HepG2 (cell line): ENCODE results near the gene CDK3. TPM values are rescaled to one million over a fixed set of nuclear protein-coding genes. Genes with fewer than 3 reads are reported as not detected.

Source experiments
- JDP2 ChIP-seq: sonication (generic); formaldehyde crosslinking; IDR thresholded peaks from 2 replicates; pipeline ENCODE4 v1.8.1; 2022; ENCODE audit warnings: missing genetic modification reagents, borderline replicate concordance
- MLLT10 ChIP-seq: sonication (generic); formaldehyde crosslinking; IDR thresholded peaks from 2 replicates; pipeline ENCODE4 v1.4.0; 2020; ENCODE audit warnings: missing genetic modification reagents
- PHF5A ChIP-seq: IDR thresholded peaks from one replicate; pipeline ENCODE4 v1.6.1; 2018; ENCODE audit warnings: low read depth, missing genetic modification reagents; ENCODE audit not compliant: unreplicated experiment
- SCMH1 ChIP-seq: sonication (generic); formaldehyde crosslinking; IDR thresholded peaks from 2 replicates; pipeline ENCODE4 v1.9.0; 2021; ENCODE audit warnings: missing genetic modification reagents, mild to moderate bottlenecking, borderline replicate concordance
- SETDB1 ChIP-seq: sonication (generic); formaldehyde crosslinking; IDR thresholded peaks from 2 replicates; pipeline ENCODE4 v1.5.1; 2020; ENCODE audit warnings: missing genetic modification reagents, mild to moderate bottlenecking, borderline replicate concordance
- TMF1 ChIP-seq: sonication (generic); formaldehyde crosslinking; IDR thresholded peaks from 2 replicates; pipeline ENCODE4 v1.8.1; 2022; ENCODE audit warnings: low read depth, missing genetic modification reagents
- ZFP62 ChIP-seq: sonication (generic); formaldehyde crosslinking; IDR thresholded peaks from 2 replicates; pipeline ENCODE4 v1.4.0; 2020; ENCODE audit warnings: missing genetic modification reagents
- ZNF143 ChIP-seq: sonication (generic); formaldehyde crosslinking; IDR thresholded peaks from 2 replicates; pipeline ENCODE4 v1.4.0; 2020; ENCODE audit warnings: missing genetic modification reagents
- ZNF350 ChIP-seq: sonication (generic); formaldehyde crosslinking; IDR thresholded peaks from 2 replicates; pipeline ENCODE4 v1.4.0; 2020; ENCODE audit warnings: mild to moderate bottlenecking, low read depth, missing genetic modification reagents, borderline replicate concordance
- ZNF589 ChIP-seq: sonication (generic); formaldehyde crosslinking; conservative IDR thresholded peaks from 2 replicates; pipeline ENCODE4 v1.8.0; 2022; ENCODE audit warnings: mild to moderate bottlenecking, moderate library complexity, missing genetic modification reagents
- ZNF616 ChIP-seq: sonication (generic); formaldehyde crosslinking; IDR thresholded peaks from 2 replicates; pipeline ENCODE4 v1.5.0; 2020; ENCODE audit warnings: low read depth, mild to moderate bottlenecking, missing genetic modification reagents
- ZNF775 ChIP-seq: sonication (generic); formaldehyde crosslinking; IDR thresholded peaks from 2 replicates; pipeline ENCODE4 v1.4.0; 2020; ENCODE audit warnings: missing genetic modification reagents, mild to moderate bottlenecking, moderate library complexity, borderline replicate concordance
- ZSCAN31 ChIP-seq: sonication (generic); formaldehyde crosslinking; IDR thresholded peaks from 2 replicates; pipeline ENCODE4 v1.5.0; 2020; ENCODE audit warnings: low read depth, mild to moderate bottlenecking, missing genetic modification reagents
- polyA plus RNA-seq, 8 experiments: library from polyadenylated mRNA; depleted of rRNA in 3 of 8; stranded (reverse) in 7 of 8; unstranded in 1 of 8; fragments of >200 nt; fragmentation: Illumina TruSeq in 4 of 8; extraction: Trizol in 4 of 8; gene quantifications; 2 replicates each; pipeline versions ENCODE4 v1.2.1 to v1.2.3, GENCODE V29; 2011 to 2016; ENCODE audit warnings: low read depth in 4 of 8, missing spikeins in 1 of 8, mixed read lengths in 1 of 8; ENCODE audit not compliant: insufficient read depth in 1 of 8
- total RNA-seq, 5 experiments: library from RNA; depleted of rRNA; stranded (reverse); fragments of >200 nt; fragmentation: Illumina TruSeq; extraction: Trizol; gene quantifications; 2 replicates each; pipeline ENCODE4 v1.2.3, GENCODE V29; 2016; ENCODE audit warnings: low read depth in 1 of 5
- TF ChIP-seq, protein P1 (sequence below): sonication (generic); formaldehyde crosslinking; IDR thresholded peaks from 2 replicates; pipeline ENCODE4 v1.4.0; 2020; ENCODE audit warnings: missing genetic modification reagents
- TF ChIP-seq, protein P2 (sequence below): sonication (generic); formaldehyde crosslinking; IDR thresholded peaks from 2 replicates; pipeline ENCODE4 v1.5.0; 2020; ENCODE audit warnings: mild to moderate bottlenecking, missing genetic modification reagents
- TF ChIP-seq, protein P3 (sequence below): sonication (generic); formaldehyde crosslinking; IDR thresholded peaks from 2 replicates; pipeline ENCODE4 v1.5.1; 2020; ENCODE audit warnings: mild to moderate bottlenecking, missing genetic modification reagents, moderate library complexity

CDK3 gene
- total and polyA plus RNA-seq, 2 of the 13 experiments (the other 11 are each of a cell fraction or from before 2014, with no cell fraction given): 5.8 to 11.4 TPM

DNA sequence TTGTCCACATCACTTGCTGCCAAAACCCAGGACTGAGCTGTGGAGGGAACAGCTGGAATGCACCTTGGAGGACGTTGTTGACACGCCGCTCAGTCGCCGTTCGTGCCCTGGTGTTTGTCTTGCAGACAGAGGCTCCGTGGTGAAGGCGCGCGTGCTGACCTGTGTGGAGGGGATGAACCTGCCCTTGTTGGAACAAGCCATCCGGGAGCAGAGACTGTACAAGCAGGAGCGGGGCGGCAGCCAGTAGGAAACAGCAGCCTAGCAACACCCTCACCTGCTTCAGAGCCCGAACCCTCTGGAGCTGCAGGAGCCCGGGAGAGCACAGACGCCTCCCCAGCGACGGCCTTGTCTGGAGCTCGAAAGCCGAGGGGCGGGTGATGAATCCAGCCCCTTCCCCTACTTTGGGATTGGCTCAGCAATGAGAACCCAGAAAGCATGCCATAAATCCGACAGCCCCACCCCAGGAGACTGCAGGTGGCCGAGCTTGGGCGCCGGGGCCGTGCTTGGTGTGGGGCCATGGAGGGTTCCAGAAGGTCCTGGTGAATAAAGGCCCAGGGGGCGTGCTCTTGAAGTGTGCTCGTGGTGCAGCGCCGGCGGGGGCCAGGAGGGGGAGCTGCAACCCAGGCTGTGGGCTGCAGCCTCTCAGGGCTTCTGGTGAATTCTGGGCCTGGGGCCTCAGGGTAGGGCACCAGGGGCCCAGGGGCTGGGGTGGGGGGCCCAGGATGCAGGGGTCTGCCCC lies 470 bp upstream of the CDK3 start (continued):
- TF ChIP-seq, protein P1, sequence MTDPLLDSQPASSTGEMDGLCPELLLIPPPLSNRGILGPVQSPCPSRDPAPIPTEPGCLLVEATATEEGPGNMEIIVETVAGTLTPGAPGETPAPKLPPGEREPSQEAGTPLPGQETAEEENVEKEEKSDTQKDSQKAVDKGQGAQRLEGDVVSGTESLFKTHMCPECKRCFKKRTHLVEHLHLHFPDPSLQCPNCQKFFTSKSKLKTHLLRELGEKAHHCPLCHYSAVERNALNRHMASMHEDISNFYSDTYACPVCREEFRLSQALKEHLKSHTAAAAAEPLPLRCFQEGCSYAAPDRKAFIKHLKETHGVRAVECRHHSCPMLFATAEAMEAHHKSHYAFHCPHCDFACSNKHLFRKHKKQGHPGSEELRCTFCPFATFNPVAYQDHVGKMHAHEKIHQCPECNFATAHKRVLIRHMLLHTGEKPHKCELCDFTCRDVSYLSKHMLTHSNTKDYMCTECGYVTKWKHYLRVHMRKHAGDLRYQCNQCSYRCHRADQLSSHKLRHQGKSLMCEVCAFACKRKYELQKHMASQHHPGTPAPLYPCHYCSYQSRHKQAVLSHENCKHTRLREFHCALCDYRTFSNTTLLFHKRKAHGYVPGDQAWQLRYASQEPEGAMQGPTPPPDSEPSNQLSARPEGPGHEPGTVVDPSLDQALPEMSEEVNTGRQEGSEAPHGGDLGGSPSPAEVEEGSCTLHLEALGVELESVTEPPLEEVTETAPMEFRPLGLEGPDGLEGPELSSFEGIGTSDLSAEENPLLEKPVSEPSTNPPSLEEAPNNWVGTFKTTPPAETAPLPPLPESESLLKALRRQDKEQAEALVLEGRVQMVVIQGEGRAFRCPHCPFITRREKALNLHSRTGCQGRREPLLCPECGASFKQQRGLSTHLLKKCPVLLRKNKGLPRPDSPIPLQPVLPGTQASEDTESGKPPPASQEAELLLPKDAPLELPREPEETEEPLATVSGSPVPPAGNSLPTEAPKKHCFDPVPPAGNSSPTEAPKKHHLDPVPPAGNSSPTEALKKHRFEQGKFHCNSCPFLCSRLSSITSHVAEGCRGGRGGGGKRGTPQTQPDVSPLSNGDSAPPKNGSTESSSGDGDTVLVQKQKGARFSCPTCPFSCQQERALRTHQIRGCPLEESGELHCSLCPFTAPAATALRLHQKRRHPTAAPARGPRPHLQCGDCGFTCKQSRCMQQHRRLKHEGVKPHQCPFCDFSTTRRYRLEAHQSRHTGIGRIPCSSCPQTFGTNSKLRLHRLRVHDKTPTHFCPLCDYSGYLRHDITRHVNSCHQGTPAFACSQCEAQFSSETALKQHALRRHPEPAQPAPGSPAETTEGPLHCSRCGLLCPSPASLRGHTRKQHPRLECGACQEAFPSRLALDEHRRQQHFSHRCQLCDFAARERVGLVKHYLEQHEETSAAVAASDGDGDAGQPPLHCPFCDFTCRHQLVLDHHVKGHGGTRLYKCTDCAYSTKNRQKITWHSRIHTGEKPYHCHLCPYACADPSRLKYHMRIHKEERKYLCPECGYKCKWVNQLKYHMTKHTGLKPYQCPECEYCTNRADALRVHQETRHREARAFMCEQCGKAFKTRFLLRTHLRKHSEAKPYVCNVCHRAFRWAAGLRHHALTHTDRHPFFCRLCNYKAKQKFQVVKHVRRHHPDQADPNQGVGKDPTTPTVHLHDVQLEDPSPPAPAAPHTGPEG (CRISPR knock-in tag): no peak
- TF ChIP-seq MLLT10 (no peak), ZNF589 (no peak), JDP2 (no peak), SCMH1 (CRISPR knock-in tag) (no peak), ZSCAN31 (CRISPR knock-in tag) (no peak), PHF5A (CRISPR knock-in tag) (peak; percentile 14), ZFP62 (no peak), ZNF143 (CRISPR knock-in tag) (peak; percentile 17; the same call in 1 of the 2 replicates), ZNF616 (no peak), ZNF350 (CRISPR knock-in tag) (peak; percentile 62), SETDB1 (CRISPR knock-in tag) (no peak), TMF1 (CRISPR knock-in tag) (no peak), ZNF775 (CRISPR knock-in tag) (no peak)
- TF ChIP-seq, protein P2, sequence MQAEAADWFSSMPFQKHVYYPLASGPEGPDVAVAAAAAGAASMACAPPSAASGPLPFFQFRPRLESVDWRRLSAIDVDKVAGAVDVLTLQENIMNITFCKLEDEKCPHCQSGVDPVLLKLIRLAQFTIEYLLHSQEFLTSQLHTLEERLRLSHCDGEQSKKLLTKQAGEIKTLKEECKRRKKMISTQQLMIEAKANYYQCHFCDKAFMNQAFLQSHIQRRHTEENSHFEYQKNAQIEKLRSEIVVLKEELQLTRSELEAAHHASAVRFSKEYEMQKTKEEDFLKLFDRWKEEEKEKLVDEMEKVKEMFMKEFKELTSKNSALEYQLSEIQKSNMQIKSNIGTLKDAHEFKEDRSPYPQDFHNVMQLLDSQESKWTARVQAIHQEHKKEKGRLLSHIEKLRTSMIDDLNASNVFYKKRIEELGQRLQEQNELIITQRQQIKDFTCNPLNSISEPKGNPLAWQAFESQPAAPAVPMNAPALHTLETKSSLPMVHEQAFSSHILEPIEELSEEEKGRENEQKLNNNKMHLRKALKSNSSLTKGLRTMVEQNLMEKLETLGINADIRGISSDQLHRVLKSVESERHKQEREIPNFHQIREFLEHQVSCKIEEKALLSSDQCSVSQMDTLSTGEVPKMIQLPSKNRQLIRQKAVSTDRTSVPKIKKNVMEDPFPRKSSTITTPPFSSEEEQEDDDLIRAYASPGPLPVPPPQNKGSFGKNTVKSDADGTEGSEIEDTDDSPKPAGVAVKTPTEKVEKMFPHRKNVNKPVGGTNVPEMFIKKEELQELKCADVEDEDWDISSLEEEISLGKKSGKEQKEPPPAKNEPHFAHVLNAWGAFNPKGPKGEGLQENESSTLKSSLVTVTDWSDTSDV (CRISPR knock-in tag): peak; percentile 75; the same call in 1 of the 2 replicates
- TF ChIP-seq, protein P3, sequence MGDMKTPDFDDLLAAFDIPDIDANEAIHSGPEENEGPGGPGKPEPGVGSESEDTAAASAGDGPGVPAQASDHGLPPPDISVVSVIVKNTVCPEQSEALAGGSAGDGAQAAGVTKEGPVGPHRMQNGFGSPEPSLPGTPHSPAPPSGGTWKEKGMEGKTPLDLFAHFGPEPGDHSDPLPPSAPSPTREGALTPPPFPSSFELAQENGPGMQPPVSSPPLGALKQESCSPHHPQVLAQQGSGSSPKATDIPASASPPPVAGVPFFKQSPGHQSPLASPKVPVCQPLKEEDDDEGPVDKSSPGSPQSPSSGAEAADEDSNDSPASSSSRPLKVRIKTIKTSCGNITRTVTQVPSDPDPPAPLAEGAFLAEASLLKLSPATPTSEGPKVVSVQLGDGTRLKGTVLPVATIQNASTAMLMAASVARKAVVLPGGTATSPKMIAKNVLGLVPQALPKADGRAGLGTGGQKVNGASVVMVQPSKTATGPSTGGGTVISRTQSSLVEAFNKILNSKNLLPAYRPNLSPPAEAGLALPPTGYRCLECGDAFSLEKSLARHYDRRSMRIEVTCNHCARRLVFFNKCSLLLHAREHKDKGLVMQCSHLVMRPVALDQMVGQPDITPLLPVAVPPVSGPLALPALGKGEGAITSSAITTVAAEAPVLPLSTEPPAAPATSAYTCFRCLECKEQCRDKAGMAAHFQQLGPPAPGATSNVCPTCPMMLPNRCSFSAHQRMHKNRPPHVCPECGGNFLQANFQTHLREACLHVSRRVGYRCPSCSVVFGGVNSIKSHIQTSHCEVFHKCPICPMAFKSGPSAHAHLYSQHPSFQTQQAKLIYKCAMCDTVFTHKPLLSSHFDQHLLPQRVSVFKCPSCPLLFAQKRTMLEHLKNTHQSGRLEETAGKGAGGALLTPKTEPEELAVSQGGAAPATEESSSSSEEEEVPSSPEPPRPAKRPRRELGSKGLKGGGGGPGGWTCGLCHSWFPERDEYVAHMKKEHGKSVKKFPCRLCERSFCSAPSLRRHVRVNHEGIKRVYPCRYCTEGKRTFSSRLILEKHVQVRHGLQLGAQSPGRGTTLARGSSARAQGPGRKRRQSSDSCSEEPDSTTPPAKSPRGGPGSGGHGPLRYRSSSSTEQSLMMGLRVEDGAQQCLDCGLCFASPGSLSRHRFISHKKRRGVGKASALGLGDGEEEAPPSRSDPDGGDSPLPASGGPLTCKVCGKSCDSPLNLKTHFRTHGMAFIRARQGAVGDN (CRISPR knock-in tag): peak; percentile 99
